BE2C (cell line): ENCODE data around the gene CDYL2.

Experiments
- DNase-seq: peaks from one replicate; pipeline ENCODE4 v3.0.0-alpha.2; 2020
- H3K27me3 ChIP-seq: fragments of 250-450 bp; sonication (Bioruptor Pico); 2 replicates; pipeline ENCODE4 v1.5.1; 2020; ENCODE audit warnings: mild to moderate bottlenecking
- H3K36me3 ChIP-seq: fragments of 250-450 bp; sonication (Bioruptor Pico); 2 replicates; pipeline ENCODE4 v1.5.1; 2020; ENCODE audit warnings: mild to moderate bottlenecking
- H3K4me1 ChIP-seq: fragments of 250-450 bp; sonication (Bioruptor Pico); 2 replicates; pipeline ENCODE4 v1.5.1; 2020
- H3K4me3 ChIP-seq: 2 replicates; pipeline ENCODE4 v1.5.1; 2011; ENCODE audit warnings: low read depth, low read length
- H3K9me3 ChIP-seq: fragments of 250-450 bp; sonication (Bioruptor Pico); 2 replicates; pipeline ENCODE4 v1.5.1; 2020
- TF ChIP-seq, protein P1 (sequence below): IDR thresholded peaks from 2 replicates; pipeline ENCODE4 v1.5.1; 2012; ENCODE audit warnings: mild to moderate bottlenecking, low read depth, low read length

Gene CDYL2

GRCh38 chr16:80611930-80612327 lies 192.5 kb downstream of the CDYL2 start:
- H3K27me3 ChIP-seq, result no peaks in the 10 kb centered on the region
- DNase-seq, result no peak
- no peaks in the 10 kb centered on the region for H3K9me3 ChIP-seq
- TF ChIP-seq, protein P1, sequence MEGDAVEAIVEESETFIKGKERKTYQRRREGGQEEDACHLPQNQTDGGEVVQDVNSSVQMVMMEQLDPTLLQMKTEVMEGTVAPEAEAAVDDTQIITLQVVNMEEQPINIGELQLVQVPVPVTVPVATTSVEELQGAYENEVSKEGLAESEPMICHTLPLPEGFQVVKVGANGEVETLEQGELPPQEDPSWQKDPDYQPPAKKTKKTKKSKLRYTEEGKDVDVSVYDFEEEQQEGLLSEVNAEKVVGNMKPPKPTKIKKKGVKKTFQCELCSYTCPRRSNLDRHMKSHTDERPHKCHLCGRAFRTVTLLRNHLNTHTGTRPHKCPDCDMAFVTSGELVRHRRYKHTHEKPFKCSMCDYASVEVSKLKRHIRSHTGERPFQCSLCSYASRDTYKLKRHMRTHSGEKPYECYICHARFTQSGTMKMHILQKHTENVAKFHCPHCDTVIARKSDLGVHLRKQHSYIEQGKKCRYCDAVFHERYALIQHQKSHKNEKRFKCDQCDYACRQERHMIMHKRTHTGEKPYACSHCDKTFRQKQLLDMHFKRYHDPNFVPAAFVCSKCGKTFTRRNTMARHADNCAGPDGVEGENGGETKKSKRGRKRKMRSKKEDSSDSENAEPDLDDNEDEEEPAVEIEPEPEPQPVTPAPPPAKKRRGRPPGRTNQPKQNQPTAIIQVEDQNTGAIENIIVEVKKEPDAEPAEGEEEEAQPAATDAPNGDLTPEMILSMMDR, result no peak
- no peak overlapping the region for H3K4me3 ChIP-seq
- no peaks in the 10 kb centered on the region for H3K36me3 ChIP-seq
- no peaks in the 10 kb centered on the region for H3K4me1 ChIP-seq

- H3K4me3 ChIP-seq, result no peak overlapping the region
- no peaks in the 10 kb centered on the region for H3K4me1 ChIP-seq
- DNase-seq, result no peak
- H3K36me3 ChIP-seq, result no peaks in the 10 kb centered on the region
- TF ChIP-seq, protein P1, result no peak
- no peaks in the 10 kb centered on the region; the same call in 1 of the 2 replicates for H3K9me3 ChIP-seq
- H3K27me3 ChIP-seq, result no peaks in the 10 kb centered on the region
These were observed 193.0 kb downstream of the CDYL2 start for GRCh38 chr16:80611171-80611929.

DNA sequence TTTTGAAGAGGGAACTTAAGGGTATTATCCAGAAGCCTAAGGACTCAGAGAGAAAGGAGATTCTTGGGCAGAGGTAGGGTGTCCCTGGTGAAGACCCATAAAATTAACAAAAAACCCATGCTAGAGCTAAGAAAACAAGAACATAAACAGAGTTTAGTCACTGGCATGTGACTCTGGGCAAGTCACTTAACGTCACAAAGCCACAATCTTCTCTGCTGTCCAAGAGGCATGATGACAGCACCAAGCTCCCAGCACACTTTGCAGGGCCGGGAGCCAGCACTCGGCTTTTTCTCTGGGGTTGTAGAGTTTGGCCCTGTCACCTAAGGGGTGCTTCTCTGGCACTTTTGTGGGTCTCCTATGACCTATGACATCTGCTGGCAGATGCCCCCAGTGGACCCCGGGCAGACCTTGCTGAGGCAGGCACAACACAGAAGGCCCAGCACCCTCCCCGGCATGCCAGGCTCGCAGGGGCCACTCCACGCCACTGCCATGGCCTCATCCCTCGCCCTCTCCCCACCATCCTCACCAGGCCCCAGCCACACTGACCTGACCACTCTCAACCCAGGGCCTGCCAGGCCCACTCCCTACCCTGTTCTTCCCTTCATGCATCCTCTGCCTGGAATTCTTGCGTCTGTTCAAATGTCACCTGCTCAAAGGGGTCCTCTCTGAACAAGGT lies 193.8 kb downstream of the CDYL2 start:
- H3K4me3 ChIP-seq, result no peak overlapping the region
- no peaks in the 10 kb centered on the region for H3K36me3 ChIP-seq
- no peaks in the 10 kb centered on the region for H3K27me3 ChIP-seq
- no peaks in the 10 kb centered on the region for H3K4me1 ChIP-seq
- no peak for DNase-seq
- no peaks in the 10 kb centered on the region; the same call in none of the 2 replicates for H3K9me3 ChIP-seq
- TF ChIP-seq, protein P1, result no peak

- no peaks in the 10 kb centered on the region for H3K4me1 ChIP-seq
- no peaks in the 10 kb centered on the region; the same call in none of the 2 replicates for H3K9me3 ChIP-seq
- H3K36me3 ChIP-seq, result no peaks in the 10 kb centered on the region
- H3K27me3 ChIP-seq, result no peaks in the 10 kb centered on the region
- no peak overlapping the region for H3K4me3 ChIP-seq
- TF ChIP-seq, protein P1, result no peak
- no peak for DNase-seq
These were observed 195.5 kb downstream of the CDYL2 start for GRCh38 chr16:80608946-80609345.

DNA sequence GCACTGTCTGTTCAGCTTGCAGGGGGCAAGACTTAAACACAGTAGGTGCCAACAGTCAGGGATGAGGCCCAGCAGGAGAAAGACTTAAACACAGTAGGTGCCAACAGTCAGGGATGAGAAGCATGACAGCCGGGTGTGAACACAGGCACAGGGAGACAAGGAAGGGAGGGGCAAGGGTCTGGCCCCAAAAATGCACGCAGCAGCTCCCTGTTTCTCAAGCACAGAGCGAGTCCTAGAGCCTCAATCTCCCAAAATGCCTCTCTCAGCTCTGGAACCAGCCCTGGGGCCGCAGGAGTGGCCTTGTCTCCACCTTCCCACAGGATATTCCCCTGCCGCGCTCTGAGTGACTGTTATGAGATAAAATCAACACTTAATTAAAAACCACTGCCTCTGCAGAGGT lies 197.2 kb downstream of the CDYL2 start:
- Histone ChIP-seq H3K36me3 (no peaks in the 10 kb centered on the region), H3K4me1 (no peaks in the 10 kb centered on the region), H3K9me3 (no peaks in the 10 kb centered on the region; the same call in none of the 2 replicates), H3K27me3 (no peaks in the 10 kb centered on the region), H3K4me3 (no peak overlapping the region)
- no peak for DNase-seq
- TF ChIP-seq, protein P1, result no peak
